Breast epithelium (tissue), 3 donors: ENCODE results near the gene CCDC180.

Experiments used
- POLR2A ChIP-seq: fragments of 450-650 bp; IDR thresholded peaks from one replicate; pipeline ENCODE4 v1.6.1; 2016; ENCODE audit warnings: antibody characterized with exemption, mild to moderate bottlenecking, moderate library complexity
- POLR2AphosphoS5 ChIP-seq, 3 donors: sonication (generic); formaldehyde crosslinking; IDR thresholded peaks; one replicate each; pipeline ENCODE4 v1.6.1; 2017; ENCODE audit warnings: antibody characterized with exemption in 3 of 3
- TF ChIP-seq, protein P1 (sequence below), 3 donors: fragments of 450-650 bp; IDR thresholded peaks; one replicate each; pipeline ENCODE4 v1.5.1; 2016 to 2017; ENCODE audit warnings: antibody characterized with exemption in 3 of 3, mild to moderate bottlenecking in 3 of 3, moderate library complexity in 3 of 3

GRCh38 chr9:97292200-97292599, 15.3 kb upstream of the CCDC180 start:
- TF ChIP-seq, protein P1, sequence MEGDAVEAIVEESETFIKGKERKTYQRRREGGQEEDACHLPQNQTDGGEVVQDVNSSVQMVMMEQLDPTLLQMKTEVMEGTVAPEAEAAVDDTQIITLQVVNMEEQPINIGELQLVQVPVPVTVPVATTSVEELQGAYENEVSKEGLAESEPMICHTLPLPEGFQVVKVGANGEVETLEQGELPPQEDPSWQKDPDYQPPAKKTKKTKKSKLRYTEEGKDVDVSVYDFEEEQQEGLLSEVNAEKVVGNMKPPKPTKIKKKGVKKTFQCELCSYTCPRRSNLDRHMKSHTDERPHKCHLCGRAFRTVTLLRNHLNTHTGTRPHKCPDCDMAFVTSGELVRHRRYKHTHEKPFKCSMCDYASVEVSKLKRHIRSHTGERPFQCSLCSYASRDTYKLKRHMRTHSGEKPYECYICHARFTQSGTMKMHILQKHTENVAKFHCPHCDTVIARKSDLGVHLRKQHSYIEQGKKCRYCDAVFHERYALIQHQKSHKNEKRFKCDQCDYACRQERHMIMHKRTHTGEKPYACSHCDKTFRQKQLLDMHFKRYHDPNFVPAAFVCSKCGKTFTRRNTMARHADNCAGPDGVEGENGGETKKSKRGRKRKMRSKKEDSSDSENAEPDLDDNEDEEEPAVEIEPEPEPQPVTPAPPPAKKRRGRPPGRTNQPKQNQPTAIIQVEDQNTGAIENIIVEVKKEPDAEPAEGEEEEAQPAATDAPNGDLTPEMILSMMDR (IDR thresholded peaks at IDR 0.05), result no peak
- TF ChIP-seq POLR2A, result no peak
- TF ChIP-seq POLR2AphosphoS5 (IDR thresholded peaks at IDR 0.05), result no peak
